Islet precursor cell (in vitro differentiated cells): ENCODE results near the gene CPXM1.
"Not testable (repeated sequence)": the region's sequence is repeated elsewhere in the genome, so short reads cannot be mapped to it uniquely, and the experiment has no call there.

ENCODE experiments used
- DNase-seq: peaks from one replicate; pipeline ENCODE4 v3.0.0-alpha.2; 2018

CPXM1 gene

DNA sequence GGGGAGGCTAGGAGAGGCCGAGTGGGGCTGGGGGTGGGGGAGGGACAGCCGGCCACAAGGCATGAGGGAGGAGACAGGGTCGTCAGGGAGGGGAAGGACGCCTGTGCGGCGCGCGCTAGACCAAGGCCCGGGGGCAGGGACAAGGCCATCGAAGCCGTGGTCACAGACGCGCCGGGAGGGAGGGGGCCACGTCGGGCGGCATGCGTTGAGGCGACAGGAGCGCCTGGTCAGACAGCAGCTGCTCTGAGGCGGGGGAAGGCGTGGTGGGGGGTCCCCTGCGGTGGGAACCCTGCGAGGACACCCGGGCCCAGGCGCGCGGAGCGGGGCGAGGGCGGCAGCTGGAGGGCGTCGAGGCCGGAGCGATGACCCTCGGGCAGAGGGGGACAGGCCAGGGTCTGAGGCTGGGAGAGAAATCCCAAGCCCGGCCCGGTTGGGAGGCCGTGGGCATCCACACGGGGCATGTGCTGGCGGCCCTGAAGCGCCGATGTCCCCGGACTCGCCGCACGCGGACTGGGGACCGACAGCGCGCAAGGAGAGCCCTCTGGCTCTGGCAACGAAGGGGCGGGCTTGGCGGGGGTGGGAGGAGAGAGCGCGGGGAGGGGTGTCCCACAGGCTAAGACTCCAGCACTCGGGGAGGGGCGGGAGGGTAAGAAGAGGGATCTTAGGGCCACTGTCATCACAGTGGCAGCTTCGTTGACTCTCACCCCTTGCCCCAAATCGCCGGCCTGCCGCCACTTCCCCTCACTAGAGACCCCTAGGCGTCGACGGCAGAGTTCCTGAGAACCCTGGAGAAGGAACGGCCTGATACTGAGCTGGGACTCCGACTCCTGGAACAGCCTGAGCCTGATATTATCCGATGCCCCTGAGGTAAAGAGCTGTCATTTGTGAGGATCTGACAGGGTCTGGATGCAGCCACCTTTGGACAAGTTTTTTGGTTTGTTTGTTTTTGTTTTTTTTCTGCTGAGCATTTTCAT lies 20.8 kb upstream of the CPXM1 start:
- peak; percentile 74 for DNase-seq

- peak; percentile 92 for DNase-seq
Measured at GRCh38 chr20:2820084-2820895, 19.9 kb upstream of the CPXM1 start.

- DNase-seq: peak; percentile 22
Measured at GRCh38 chr20:2817891-2818595, 17.6 kb upstream of the CPXM1 start.

DNA sequence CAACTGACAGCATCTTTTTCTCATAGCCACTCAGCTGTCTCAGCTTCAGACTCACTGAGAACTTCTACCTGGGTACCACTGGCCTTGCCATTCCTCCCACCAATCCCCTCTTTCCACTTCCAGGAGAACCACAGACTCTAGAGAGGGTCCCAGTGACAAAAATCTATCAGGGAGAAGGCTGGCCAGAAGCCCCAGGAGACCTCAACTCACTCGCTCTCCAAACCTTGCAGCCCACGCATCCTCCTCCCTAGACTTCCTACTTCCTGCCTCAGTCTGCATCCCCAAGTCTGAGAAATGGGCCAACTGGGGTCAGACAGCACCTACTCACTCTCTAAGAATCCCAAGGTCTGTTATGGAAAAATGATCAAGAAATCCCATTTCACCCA lies 16.9 kb upstream of the CPXM1 start:
- no peak for DNase-seq

DNA sequence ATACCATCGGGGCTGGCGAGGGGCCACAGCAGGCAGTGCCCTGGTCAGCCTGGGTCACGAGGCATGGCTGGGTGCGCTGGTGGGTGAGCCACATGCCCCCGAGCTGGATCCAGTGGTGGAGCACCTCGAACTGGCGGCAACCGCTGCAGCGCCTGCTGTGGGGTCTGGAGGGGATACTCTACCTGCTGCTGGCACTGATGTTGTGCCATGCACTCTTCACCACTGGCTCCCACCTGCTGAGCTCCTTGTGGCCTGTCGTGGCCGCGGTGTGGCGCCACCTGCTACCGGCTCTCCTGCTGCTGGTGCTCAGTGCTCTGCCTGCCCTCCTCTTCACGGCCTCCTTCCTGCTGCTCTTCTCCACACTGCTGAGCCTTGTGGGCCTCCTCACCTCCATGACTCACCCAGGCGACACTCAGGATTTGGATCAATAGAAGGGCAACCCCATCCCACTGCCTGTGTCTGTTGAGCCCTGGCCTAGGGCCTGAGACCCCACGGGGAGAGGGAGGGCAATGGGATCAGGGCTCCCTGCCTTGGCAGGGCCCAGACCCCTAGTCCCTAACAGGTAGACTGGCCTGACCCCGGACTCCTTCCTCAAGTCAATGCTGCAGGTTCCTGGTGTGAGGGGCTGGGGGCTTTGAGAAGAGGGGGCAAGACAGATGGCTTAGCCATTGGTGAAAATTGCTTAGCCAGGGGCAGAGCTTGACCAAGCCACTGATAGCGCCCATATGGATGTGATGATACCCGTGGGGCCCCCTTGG lies 16.3 kb upstream of the CPXM1 start:
- DNase-seq: peak; percentile 72

GRCh38 chr20:2816030-2816582 lies 15.7 kb upstream of the CPXM1 start, which contains the start of gene TMEM239:
TMEM239 (plus strand) TSS chr20:2816364; CDS start chr20:2816555, 191 bp downstream.
- DNase-seq: peak; percentile 48

DNA sequence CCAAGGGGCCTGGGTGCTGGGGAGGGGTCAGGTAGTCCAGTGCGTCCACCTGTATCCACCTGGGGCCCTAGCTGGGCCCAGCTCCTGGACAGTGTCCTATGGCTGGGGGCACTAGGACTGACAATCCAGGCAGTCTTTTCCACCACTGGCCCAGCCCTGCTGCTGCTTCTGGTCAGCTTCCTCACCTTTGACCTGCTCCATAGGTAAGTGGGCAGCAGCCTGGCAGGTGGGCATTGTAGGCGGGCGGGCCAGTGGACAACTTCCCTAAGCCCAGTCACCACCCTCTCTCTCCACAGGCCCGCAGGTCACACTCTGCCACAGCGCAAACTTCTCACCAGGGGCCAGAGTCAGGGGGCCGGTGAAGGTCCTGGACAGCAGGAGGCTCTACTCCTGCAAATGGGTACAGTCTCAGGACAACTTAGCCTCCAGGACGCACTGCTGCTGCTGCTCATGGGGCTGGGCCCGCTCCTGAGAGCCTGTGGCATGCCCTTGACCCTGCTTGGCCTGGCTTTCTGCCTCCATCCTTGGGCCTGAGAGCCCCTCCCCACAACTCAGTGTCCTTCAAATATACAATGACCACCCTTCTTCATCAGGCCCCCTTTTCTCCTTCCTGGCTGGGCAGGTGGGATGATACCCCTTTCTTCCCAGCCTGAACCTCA lies 14.9 kb upstream of the CPXM1 start:
- peak; percentile 55 for DNase-seq

GRCh38 chr20:2814587-2815051 lies 14.2 kb upstream of the CPXM1 start, which contains the start of gene C20orf141:
C20orf141 (plus strand) TSS chr20:2814987; CDS start chr20:2815185, 198 bp downstream.
- peak; percentile 88 for DNase-seq

- DNase-seq: peak; percentile 24
Measured at GRCh38 chr20:2814076-2814475, 13.6 kb upstream of the CPXM1 start.

DNA sequence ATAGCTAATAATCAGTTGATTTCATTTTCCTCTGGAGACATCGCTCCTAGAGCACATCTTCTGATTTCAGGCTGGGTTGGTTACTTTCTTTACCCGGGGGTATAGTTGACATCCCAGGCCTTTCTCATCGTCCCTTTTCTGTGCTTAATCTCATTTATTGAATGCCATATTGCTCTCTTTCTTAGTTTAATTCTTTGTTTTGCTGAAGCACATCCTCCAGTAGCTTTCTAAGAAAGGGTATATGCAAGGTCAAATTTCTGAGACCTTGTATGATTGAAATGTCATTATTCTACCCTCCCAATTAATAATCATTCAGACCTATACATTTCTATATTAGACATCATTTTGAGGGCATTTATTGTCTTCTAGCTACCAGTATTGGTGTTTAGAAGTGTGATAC lies 11.8 kb upstream of the CPXM1 start:
- DNase-seq: no peak

GRCh38 chr20:2809690-2810089 lies 9.3 kb upstream of the CPXM1 start:
- no peak for DNase-seq

DNA sequence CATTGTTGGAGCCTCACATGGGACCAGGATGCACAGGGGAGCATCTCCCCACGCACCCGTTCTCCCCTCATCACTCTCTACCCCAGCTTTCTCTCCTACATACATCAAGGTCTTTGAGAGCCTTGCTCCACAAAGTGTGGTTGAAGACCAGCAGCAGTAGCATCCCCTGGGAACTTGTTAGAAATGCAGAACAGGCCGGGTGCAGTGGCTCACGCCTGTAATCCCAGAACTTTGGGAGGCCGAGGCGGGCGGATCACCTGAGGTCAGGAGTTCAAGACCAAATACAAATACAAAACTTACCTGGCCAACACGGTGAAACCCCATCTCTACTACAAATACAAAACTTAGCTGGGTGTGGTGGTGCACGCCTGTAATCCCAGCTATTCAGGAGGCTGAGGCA lies 7.5 kb upstream of the CPXM1 start:
- DNase-seq: not testable (repeated sequence)

DNA sequence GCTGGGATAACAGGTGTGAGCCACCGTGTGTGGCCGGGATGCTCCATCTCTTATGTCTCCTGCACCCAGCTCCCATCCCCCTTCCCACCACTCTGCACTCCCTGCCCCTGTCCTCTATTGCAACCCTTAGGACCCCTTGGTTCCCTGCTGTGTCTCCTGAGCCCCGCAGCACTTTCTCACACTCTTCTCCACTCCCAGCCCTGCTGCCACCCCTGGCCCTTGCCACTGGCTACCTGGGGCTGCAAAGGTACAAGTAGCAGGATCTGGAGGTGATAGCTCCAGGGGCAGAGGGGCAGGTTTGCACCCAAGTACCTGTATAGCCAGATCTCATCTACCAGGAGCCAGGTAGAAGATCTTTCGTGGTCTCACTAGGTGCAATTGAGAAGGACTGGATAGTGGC lies 6.6 kb upstream of the CPXM1 start:
- no peak for DNase-seq

DNA sequence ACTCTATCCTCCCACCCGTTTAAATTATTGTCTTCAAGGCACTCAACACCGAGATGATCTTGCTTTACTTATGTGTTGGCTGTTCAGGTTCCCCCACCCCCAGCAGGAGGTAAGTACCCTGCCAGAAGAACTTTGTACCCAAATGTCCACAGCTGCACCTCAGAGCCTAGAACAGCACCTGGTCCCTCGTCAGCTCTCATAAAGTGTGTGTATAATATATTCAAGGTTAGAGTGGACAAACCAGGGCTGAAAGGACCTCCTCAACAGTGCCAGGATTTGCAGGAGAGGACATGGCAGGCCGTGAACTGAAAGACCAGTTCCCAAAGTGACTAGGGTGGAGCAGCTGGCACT lies 5.9 kb upstream of the CPXM1 start:
- no peak for DNase-seq

- DNase-seq: peak; percentile 58
Measured at GRCh38 chr20:2805689-2806350, 5.4 kb upstream of the CPXM1 start.

DNA sequence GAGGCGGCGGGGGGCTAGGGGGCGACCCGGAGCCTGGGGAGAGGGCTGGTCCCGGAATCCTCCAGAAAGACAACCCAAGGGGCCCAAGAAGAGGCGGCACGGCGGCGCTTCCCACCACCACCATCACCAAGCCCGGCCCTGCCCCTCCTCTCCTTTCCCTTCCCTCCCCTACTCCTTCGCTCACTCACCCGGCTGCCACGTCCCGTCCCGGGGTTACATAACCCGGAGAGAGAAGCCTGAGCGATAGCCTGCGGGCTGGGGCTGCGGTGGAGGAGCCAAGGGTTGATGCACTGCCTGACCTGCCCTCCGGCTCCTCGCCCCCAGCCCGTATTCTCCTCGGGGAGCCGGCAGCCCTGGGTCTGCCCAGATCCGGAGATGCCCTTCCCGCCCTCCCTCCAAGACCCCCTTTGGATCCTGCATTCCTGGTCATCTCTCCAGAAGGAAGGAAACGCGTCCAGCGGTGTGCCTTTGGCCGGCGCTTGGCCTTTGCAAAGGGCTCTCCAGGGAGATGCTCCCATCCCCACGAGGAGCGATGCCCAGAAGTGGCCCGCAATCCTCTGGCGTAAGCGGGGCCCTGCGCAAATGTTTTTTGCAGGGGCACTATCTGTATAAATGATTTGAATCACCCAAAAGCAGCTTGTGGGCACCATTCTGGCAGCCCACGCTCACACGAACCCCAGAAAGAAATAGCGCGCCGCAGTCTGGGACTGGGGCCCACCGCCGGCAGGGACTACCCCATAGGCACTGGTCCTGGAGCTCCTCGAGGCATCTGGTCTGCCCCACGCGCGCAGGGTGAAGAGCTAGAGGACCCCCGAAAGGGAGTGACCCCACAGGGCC lies 4.6 kb upstream of the CPXM1 start:
- DNase-seq: peak; percentile 72

GRCh38 chr20:2804041-2804828 lies 3.8 kb upstream of the CPXM1 start:
- DNase-seq: no peak

DNA sequence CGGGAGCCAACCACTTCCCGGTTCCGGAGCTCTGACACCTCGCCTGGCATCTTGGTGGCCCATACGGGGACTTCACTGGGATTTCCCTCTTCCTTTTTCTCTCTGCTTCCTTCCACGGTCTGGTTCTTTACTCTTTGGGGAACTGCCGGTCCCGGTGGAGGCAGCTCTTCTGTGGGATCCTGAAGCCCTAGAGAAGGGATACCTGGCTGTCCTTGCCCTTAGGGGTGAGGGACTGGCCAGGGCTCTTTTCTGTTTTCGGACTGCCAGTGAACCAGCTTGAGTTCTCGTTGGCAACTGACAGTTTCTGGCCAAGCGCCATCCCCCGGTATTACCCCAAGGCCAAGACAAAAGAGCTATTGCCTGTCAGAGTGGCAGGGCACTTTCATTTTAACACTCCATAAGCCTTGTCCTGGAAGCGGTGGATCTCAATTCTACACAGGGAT lies 880 bp upstream of the CPXM1 start:
- DNase-seq: no peak
